GM12891 (cell line): Measurements from ENCODE around the gene ERN1.

Source experiments
- DNase-seq: peaks from one replicate; pipeline ENCODE4 v3.0.0; 2011; ENCODE audit warnings: low spot score; ENCODE audit not compliant: insufficient read length
- FAIRE-seq: peaks from 2 replicates; lab custom pipeline; 2011; peaks lifted over from hg19 to GRCh38; lab: Jason Lieb, UNC
- PAX5 ChIP-seq: IDR thresholded peaks from 2 replicates; pipeline ENCODE4 v1.6.1; 2011; ENCODE audit warnings: low read length, moderate library complexity, mild to moderate bottlenecking; ENCODE audit not compliant: insufficient read depth, severe bottlenecking
- POLR2A ChIP-seq: IDR thresholded peaks from 2 replicates; pipeline ENCODE4 v1.6.1; 2011; ENCODE audit warnings: low read depth, low read length, control low read depth
- POLR2AphosphoS5 ChIP-seq: IDR thresholded peaks from 2 replicates; pipeline ENCODE4 v1.6.1; 2011; ENCODE audit warnings: low read depth, low read length, control low read depth
- POU2F2 ChIP-seq: IDR thresholded peaks from 2 replicates; pipeline ENCODE4 v1.6.1; 2011; ENCODE audit warnings: low read depth, mild to moderate bottlenecking, control low read depth, low read length, moderate library complexity
- SPI1 ChIP-seq: IDR thresholded peaks from 2 replicates; pipeline ENCODE4 v1.6.1; 2011; ENCODE audit warnings: low read depth, low read length, control low read depth
- TAF1 ChIP-seq: IDR thresholded peaks from 2 replicates; pipeline ENCODE4 v1.6.1; 2011; ENCODE audit warnings: low read depth, low read length, control low read depth

ERN1 gene

DNA sequence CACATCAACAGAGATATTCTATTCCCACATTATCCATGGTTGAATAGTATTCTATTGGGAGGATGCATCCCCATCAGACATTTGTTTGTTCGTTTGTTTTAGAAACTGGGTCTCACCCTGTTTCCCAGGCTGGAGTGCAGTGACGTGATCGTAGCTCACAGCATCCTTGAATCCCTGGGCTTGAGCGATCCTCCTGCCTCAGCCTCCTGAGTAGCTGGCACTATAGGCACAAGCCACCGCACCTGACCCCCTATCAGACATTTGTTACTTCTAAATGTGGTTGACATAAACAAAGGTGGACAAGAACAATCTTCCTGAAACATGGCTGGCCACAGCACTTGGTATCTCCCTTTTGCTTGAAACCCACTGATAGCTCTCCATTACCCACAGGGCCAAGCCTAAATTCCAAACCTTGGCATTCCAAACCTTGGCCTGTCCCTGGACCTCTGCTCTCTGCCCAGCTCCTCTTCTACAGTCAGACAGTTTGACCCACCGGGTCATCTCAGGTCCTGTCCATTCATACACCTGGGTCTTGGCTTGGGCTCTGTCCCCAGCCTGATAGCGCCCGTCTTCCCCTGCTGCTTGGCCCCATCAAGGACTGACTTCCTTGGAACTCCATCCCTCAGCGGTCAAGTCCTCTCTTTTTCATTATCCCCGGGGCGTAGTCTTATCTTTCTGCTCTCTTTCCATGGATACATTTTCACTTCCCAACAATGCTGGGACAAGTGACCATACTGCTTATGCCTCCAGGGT, 133.3 kb downstream of the ERN1 start:
- TF ChIP-seq SPI1 (no peak), TAF1 (no peak), POLR2AphosphoS5 (no peak), PAX5 (no peak), POU2F2 (no peak), POLR2A (no peak)
- DNase-seq (no peak), FAIRE-seq (no peak)

DNA sequence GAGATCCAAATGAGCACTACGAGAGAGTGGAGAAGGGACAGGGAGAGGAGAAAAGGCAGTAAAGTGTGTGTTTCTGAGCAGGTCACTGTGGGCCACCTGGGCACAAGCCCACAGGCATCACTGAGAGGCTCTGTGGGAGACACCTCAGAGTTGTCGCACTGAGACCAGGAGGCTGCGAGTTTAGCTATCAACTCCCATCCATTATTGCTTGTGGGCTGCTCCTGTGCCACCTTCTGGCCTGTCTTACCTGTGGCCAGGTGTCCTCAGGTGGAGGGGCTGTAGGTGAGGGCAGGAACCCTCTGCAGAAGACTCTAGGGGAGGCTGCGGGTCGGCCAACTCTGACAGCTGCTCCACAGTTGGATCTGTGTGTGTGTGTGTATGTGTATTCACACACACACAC, 134.3 kb downstream of the ERN1 start:
- TF ChIP-seq SPI1 (no peak), POU2F2 (no peak), POLR2A (no peak), POLR2AphosphoS5 (no peak), TAF1 (no peak), PAX5 (no peak)
- DNase-seq (no peak), FAIRE-seq (no peak)

DNA sequence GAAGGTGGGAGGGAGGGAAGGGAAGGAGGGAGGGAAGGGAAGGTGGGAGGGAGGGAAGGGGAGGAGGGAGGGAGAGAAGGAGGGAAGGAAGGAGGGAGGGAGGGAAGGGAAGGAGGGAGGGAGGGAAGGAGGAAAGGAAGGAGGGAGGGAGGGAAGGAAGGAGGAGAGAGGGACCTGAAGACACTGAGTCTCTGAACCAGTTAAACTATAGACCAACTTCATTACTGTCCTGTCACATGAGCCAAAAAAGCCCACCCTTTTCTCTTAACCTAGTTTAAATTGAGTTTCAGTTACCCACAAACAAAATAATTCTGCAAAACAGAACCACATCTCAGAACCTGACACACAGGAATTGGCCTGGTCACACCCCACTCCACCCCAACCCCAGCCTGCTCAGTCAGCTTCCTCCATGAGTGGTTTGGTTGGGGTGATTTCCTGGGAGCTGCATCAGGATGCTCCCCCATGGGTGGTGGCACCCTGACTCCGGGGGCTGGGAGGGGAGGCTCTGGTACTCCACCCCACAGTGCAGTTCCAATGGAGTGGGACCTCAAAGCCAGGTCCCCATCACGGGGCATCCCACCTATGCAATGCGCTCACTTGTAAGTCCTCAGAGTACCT, 136.5 kb downstream of the ERN1 start:
- TF ChIP-seq POU2F2 (no peak), PAX5 (no peak), TAF1 (no peak), POLR2A (no peak), SPI1 (no peak), POLR2AphosphoS5 (no peak)
- FAIRE-seq (no peak), DNase-seq (no peak)

DNA sequence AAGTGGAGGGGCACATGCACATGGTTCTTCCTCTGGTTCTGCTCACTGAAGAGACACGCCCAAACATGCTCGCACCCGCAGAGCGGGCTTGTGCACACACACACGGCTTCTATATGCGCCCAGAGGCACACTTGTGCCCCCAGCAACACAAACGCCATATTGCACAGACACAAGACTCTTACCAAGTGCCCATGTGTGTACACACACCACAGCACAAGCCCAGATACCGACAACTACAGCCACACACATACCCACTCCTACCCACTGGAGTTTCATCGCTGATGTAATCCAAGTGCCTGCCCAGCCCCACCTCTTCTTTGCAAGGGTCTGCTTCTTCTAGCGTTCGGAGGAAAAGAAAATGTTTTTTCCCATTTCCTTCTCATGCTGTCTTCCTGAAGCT, 138.3 kb downstream of the ERN1 start:
- TF ChIP-seq POLR2A (no peak), POLR2AphosphoS5 (no peak), TAF1 (no peak), POU2F2 (no peak), SPI1 (no peak), PAX5 (no peak)
- DNase-seq = no peak
- FAIRE-seq = no peak

- no peak for TF ChIP-seq POU2F2
- TF ChIP-seq PAX5 = no peak
- DNase-seq (no peak), FAIRE-seq (peak; percentile 9)
Measured at GRCh38 chr17:63989622-63990345, 140.2 kb downstream of the ERN1 start.
